ENCODE measurements around the gene RIPK3.

RIPK3 gene

GRCh38 chr14:24349742-24350141 is 10.0 kb upstream of the RIPK3 start:
- ChIA-PET CTCF (interaction anchor here (0.7 to 2.3 kb wide), 6 partner anchors 10 to 92 kb away, joined by 3 to 5 read pairs (median 4); partner anchors contain the start of genes ADCY4 and RIPK3), POLR2A (no interaction called here)
- peaks cover 0 to 2% (median 0%) of the 10 kb centered on the region in 5 experiments for H3K27me3 ChIP-seq (replicated peaks in 2 of 5; ENCODE audit: control insufficient read depth in 4 of 5, insufficient read depth in 5 of 5, low read length in 4 of 5)
- DNase-seq = no peak
- H3K4me1 ChIP-seq (ENCODE audit: control extremely low read depth in 1 of 4, control insufficient read depth in 4 of 4, insufficient read depth in 4 of 4, low read length in 3 of 4) = no peaks in the 10 kb centered on the region
- H3K4me3 ChIP-seq (ENCODE audit: control insufficient read depth in 1 of 7, extremely low read depth in 1 of 7, insufficient read depth in 4 of 7, low read depth in 2 of 7, low read length in 6 of 7) = no peak overlapping the region
- 100% methylated on average over 5 of the region's 5 CpGs for WGBS (ENCODE audit: insufficient coverage)
- no peak overlapping the region for H3K27ac ChIP-seq (ENCODE audit: insufficient read depth in 1 of 2, low read depth in 1 of 2, low read length in 2 of 2, poor library complexity in 1 of 2, severe bottlenecking in 2 of 2)
- no peaks in the 10 kb centered on the region for H3K36me3 ChIP-seq (ENCODE audit: control insufficient read depth in 4 of 4, insufficient read depth in 4 of 4, low read length in 3 of 4)
- no peaks in the 10 kb centered on the region for H3K9me3 ChIP-seq (ENCODE audit: control extremely low read depth in 1 of 5, control insufficient read depth in 4 of 5, insufficient read depth in 2 of 5, low read depth in 1 of 5, low read length in 4 of 5)

GRCh38 chr14:24348186-24348585 is 8.4 kb upstream of the RIPK3 start:
- Histone ChIP-seq H3K27ac (ENCODE audit: insufficient read depth in 1 of 2, low read depth in 1 of 2, low read length in 2 of 2, poor library complexity in 1 of 2, severe bottlenecking in 2 of 2) (no peak overlapping the region), H3K9me3 (ENCODE audit: control extremely low read depth in 1 of 5, control insufficient read depth in 4 of 5, insufficient read depth in 2 of 5, low read depth in 1 of 5, low read length in 4 of 5) (no peaks in the 10 kb centered on the region), H3K4me3 (ENCODE audit: control insufficient read depth in 1 of 7, extremely low read depth in 1 of 7, insufficient read depth in 4 of 7, low read depth in 2 of 7, low read length in 6 of 7) (no peak overlapping the region), H3K36me3 (ENCODE audit: control insufficient read depth in 4 of 4, insufficient read depth in 4 of 4, low read length in 3 of 4) (no peaks in the 10 kb centered on the region), H3K4me1 (ENCODE audit: control extremely low read depth in 1 of 4, control insufficient read depth in 4 of 4, insufficient read depth in 4 of 4, low read length in 3 of 4) (peaks cover 0 to 3% (median 0%) of the 10 kb centered on the region in 4 experiments), H3K27me3 (replicated peaks in 2 of 5; ENCODE audit: control insufficient read depth in 4 of 5, insufficient read depth in 5 of 5, low read length in 4 of 5) (peaks cover 0 to 2% (median 0%) of the 10 kb centered on the region in 5 experiments)
- WGBS (ENCODE audit: insufficient coverage) = 100% methylated on average over 2 of the region's 2 CpGs
- CTCF ChIA-PET = interaction anchor here (0.6 to 5.4 kb wide), 14 partner anchors 9 to 88 kb away, joined by 3 to 36 read pairs (median 5); partner anchors contain the start of genes ADCY4, CBLN3 and KHNYN
- POLR2A ChIA-PET = interaction anchor here (0.6 kb wide), 1 partner anchor 9 kb away, joined by 4 read pairs; the partner anchor contains the start of gene RIPK3
- no peak for DNase-seq

DNA sequence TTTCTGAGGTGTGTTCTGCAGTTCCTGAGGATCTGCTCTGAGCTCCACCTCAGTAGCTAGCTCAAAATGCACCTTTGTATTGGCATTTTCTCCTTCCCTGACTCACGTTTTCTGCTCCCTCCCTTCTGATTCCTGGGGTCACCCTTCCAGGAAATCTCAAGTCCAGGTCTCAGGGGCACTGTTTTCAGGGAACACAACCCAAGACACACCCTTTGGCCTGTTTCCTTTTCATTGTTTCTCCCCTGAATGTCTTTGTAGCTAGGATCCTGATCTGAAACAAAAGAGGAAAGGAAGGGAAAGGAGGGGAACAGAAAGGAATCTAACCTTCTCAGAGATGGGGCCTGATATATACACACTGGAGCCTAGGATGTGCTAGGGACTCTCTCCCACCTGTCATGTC is 7.3 kb upstream of the RIPK3 start:
- Histone ChIP-seq H3K4me1 (ENCODE audit: control extremely low read depth in 1 of 4, control insufficient read depth in 4 of 4, insufficient read depth in 4 of 4, low read length in 3 of 4) (peaks cover 0 to 3% (median 0%) of the 10 kb centered on the region in 4 experiments), H3K36me3 (ENCODE audit: control insufficient read depth in 4 of 4, insufficient read depth in 4 of 4, low read length in 3 of 4) (no peaks in the 10 kb centered on the region), H3K27ac (ENCODE audit: insufficient read depth in 1 of 2, low read depth in 1 of 2, low read length in 2 of 2, poor library complexity in 1 of 2, severe bottlenecking in 2 of 2) (no peak overlapping the region), H3K4me3 (ENCODE audit: control insufficient read depth in 1 of 7, extremely low read depth in 1 of 7, insufficient read depth in 4 of 7, low read depth in 2 of 7, low read length in 6 of 7) (no peak overlapping the region), H3K9me3 (ENCODE audit: control extremely low read depth in 1 of 5, control insufficient read depth in 4 of 5, insufficient read depth in 2 of 5, low read depth in 1 of 5, low read length in 4 of 5) (no peaks in the 10 kb centered on the region), H3K27me3 (replicated peaks in 2 of 5; ENCODE audit: control insufficient read depth in 4 of 5, insufficient read depth in 5 of 5, low read length in 4 of 5) (peaks cover 0 to 2% (median 0%) of the 10 kb centered on the region in 5 experiments)
- 91% methylated on average over 1 of the region's 1 CpG for WGBS (ENCODE audit: insufficient coverage)
- no peak for DNase-seq
- ChIA-PET POLR2A (no interaction called here), CTCF (interaction anchor here (1.1 to 5.4 kb wide), 12 partner anchors 10 to 89 kb away, joined by 3 to 36 read pairs (median 5); partner anchors contain the start of genes ADCY4, CBLN3 and KHNYN)

GRCh38 chr14:24343795-24344660 is 4.2 kb upstream of the RIPK3 start:
- CTCF ChIA-PET = interaction anchor here (0.7 to 5.4 kb wide), 9 partner anchors 10 to 91 kb away, joined by 3 to 36 read pairs (median 3); partner anchors contain the start of gene ADCY4
- Histone ChIP-seq H3K27me3 (replicated peaks in 2 of 5; ENCODE audit: control insufficient read depth in 4 of 5, insufficient read depth in 5 of 5, low read length in 4 of 5) (peaks cover 0 to 2% (median 0%) of the 10 kb centered on the region in 5 experiments), H3K4me1 (ENCODE audit: control extremely low read depth in 1 of 4, control insufficient read depth in 4 of 4, insufficient read depth in 4 of 4, low read length in 3 of 4) (peaks cover 0 to 14% (median 11%) of the 10 kb centered on the region in 4 experiments), H3K4me3 (ENCODE audit: control insufficient read depth in 1 of 7, extremely low read depth in 1 of 7, insufficient read depth in 4 of 7, low read depth in 2 of 7, low read length in 6 of 7) (no peak overlapping the region), H3K36me3 (ENCODE audit: control insufficient read depth in 4 of 4, insufficient read depth in 4 of 4, low read length in 3 of 4) (no peaks in the 10 kb centered on the region), H3K9me3 (ENCODE audit: control extremely low read depth in 1 of 5, control insufficient read depth in 4 of 5, insufficient read depth in 2 of 5, low read depth in 1 of 5, low read length in 4 of 5) (no peaks in the 10 kb centered on the region), H3K27ac (ENCODE audit: insufficient read depth in 1 of 2, low read depth in 1 of 2, low read length in 2 of 2, poor library complexity in 1 of 2, severe bottlenecking in 2 of 2) (no peak overlapping the region)
- no peak for DNase-seq
- WGBS (ENCODE audit: insufficient coverage) = 94% methylated on average over 2 of the region's 7 CpGs
- POLR2A ChIA-PET = interaction anchor here (0.6 kb wide), 1 partner anchor 11 kb away, joined by 7 read pairs; no protein-coding TSS in a partner anchor

DNA sequence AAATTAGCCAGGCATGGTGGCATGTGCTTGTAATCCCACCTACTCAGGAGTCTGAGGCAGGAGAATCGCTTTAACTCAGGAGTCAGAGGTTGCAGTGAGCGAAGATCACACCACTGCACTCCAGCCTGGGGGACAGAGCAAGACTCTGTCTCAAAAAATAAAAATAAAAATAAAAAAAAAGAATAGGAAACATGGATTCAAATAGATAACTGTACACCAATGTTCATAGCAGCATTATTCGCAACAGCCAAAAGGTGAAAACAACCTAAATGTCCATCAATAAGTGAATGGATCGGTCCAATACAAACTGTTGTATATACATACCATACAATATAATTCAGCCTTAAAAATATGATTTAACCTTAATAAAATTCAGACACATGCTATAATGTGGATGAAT is 3.1 kb upstream of the RIPK3 start:
- Histone ChIP-seq H3K36me3 (ENCODE audit: control insufficient read depth in 4 of 4, insufficient read depth in 4 of 4, low read length in 3 of 4) (peaks cover 0 to 3% (median under 1%) of the 10 kb centered on the region in 4 experiments), H3K4me3 (ENCODE audit: control insufficient read depth in 1 of 7, extremely low read depth in 1 of 7, insufficient read depth in 4 of 7, low read depth in 2 of 7, low read length in 6 of 7) (no peak overlapping the region), H3K9me3 (ENCODE audit: control extremely low read depth in 1 of 5, control insufficient read depth in 4 of 5, insufficient read depth in 2 of 5, low read depth in 1 of 5, low read length in 4 of 5) (no peaks in the 10 kb centered on the region), H3K27me3 (replicated peaks in 2 of 5; ENCODE audit: control insufficient read depth in 4 of 5, insufficient read depth in 5 of 5, low read length in 4 of 5) (peaks cover 0 to 2% (median 0%) of the 10 kb centered on the region in 5 experiments), H3K4me1 (ENCODE audit: control extremely low read depth in 1 of 4, control insufficient read depth in 4 of 4, insufficient read depth in 4 of 4, low read length in 3 of 4) (peaks cover 0 to 19% (median 18%) of the 10 kb centered on the region in 4 experiments), H3K27ac (ENCODE audit: insufficient read depth in 1 of 2, low read depth in 1 of 2, low read length in 2 of 2, poor library complexity in 1 of 2, severe bottlenecking in 2 of 2) (no peak overlapping the region)
- DNase-seq = no peak
- ChIA-PET POLR2A (no interaction called here), CTCF (interaction anchor here (0.9 to 21.7 kb wide), 7 partner anchors 9 to 90 kb away, joined by 3 to 488 read pairs (median 3); partner anchors contain the start of genes CBLN3, KHNYN and SDR39U1)
- whole genome bisulfite sequencing (ENCODE audit: insufficient coverage) = no CpG with 5 or more reads among the region's 4 CpGs

DNA sequence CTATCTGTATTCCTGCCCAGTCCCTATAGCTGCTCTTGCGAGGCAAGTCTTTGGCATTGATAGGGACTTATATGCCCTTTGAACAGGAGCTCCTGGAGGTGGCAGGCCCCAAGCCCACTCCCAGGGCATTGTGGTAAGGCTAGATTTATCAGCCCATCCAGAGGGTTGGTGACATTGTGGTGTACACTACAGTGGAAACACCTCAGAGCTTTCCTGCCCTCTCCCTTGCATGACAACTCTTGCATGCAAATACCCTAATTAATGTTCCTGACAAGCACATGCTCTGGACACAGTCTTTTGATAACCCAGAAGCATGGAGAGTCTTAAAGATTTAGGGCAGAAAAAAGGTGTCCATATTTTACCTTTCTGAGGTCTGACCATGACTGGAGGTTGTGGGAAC is 815 bp upstream of the RIPK3 start:
- Histone ChIP-seq H3K9me3 (ENCODE audit: control extremely low read depth in 1 of 5, control insufficient read depth in 4 of 5, insufficient read depth in 2 of 5, low read depth in 1 of 5, low read length in 4 of 5) (no peaks in the 10 kb centered on the region), H3K27me3 (replicated peaks in 2 of 5; ENCODE audit: control insufficient read depth in 4 of 5, insufficient read depth in 5 of 5, low read length in 4 of 5) (peaks cover 0 to 2% (median 0%) of the 10 kb centered on the region in 5 experiments), H3K4me1 (ENCODE audit: control extremely low read depth in 1 of 4, control insufficient read depth in 4 of 4, insufficient read depth in 4 of 4, low read length in 3 of 4) (peaks cover 7 to 29% (median 27%) of the 10 kb centered on the region in 4 experiments), H3K4me3 (ENCODE audit: control insufficient read depth in 1 of 7, extremely low read depth in 1 of 7, insufficient read depth in 4 of 7, low read depth in 2 of 7, low read length in 6 of 7) (no peak overlapping the region), H3K27ac (ENCODE audit: insufficient read depth in 1 of 2, low read depth in 1 of 2, low read length in 2 of 2, poor library complexity in 1 of 2, severe bottlenecking in 2 of 2) (no peak overlapping the region), H3K36me3 (ENCODE audit: control insufficient read depth in 4 of 4, insufficient read depth in 4 of 4, low read length in 3 of 4) (peaks cover 0 to 18% (median 9%) of the 10 kb centered on the region in 4 experiments)
- CTCF ChIA-PET = interaction anchor here (0.8 to 21.7 kb wide), 12 partner anchors 9 to 92 kb away, joined by 3 to 488 read pairs (median 4); partner anchors contain the start of genes CBLN3, KHNYN and SDR39U1
- 100% methylated on average over 1 of the region's 1 CpG for WGBS (ENCODE audit: insufficient coverage)
- POLR2A ChIA-PET = interaction anchor here (1.4 kb wide), 1 partner anchor 87 kb away, joined by 3 read pairs; no protein-coding TSS in a partner anchor
- DNase-seq = no peak
